HG02840 (cell line): ENCODE results near the gene MIX23.

Source experiments
- ATAC-seq: cut with Tn5 transposase; IDR thresholded peaks from one replicate; pipeline ENCODE4 v1.9.1; 2021; ENCODE audit warnings: mild to moderate bottlenecking, moderate library complexity, moderate number of reproducible peaks; ENCODE audit not compliant: unreplicated experiment, low FRiP score

Gene MIX23

DNA sequence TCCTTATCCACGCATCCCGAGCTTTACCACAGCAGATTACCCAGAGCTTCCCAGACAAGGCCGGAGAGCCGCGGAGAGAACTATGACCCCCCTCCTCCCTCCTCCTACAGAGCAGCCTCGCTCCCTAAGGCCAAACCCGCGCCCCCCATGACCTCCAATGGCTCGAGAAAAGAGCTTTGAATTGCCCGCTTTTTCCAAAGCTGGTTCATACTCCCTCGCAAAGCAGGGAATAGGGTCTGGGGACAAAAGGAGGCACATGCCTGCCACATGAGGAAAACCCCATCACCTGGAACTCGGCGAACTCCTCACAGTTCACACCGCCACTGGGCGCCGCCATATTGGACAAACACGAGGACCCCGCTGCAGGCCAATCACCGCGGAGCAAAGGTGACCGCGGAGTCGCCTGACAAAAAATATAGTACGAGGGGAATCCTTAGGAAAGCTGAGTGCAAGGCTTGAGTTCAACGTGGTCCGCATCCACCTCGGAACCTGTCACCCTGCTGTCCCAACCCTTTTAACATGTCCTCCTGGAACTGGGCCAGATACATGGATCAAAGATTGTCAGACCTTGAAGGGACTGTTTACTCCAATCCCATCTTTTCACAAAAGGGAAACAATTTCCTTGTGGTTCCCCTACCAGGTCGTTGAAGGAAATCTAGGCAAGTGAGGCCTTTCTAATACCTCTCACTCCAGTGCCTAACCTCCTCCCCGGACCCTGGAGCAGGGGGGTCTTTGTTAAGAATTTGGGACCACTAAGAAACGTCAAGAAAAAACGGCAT lies at the start of gene MIX23:
MIX23 (minus strand) TSS at position 344 of the 779 bp plus-strand sequence; CDS start at position 337, 7 bp downstream.
- peak; percentile 40 for ATAC-seq

DNA sequence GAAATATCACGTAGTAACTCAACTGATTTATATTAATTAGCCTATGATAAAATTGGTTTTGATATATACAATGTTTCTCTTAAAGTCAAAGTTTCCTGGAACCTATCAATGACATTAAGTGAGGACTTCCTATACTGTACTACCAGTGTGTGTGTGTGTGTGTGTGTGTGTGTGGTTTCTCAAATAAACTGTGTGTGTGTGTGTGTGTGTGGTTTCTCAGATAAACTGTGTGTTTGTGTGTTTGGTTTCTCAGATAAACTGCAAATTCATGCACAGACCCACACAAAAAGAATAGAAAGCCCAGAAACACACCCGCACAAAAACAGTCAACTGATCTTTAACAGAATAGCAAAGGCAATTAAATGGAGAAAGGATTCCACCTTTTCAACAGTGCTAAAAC lies 47.3 kb upstream of the MIX23 start:
- ATAC-seq, result no peak

GRCh38 chr3:122427857-122428471 lies 44.9 kb upstream of the MIX23 start:
- no peak for ATAC-seq

DNA sequence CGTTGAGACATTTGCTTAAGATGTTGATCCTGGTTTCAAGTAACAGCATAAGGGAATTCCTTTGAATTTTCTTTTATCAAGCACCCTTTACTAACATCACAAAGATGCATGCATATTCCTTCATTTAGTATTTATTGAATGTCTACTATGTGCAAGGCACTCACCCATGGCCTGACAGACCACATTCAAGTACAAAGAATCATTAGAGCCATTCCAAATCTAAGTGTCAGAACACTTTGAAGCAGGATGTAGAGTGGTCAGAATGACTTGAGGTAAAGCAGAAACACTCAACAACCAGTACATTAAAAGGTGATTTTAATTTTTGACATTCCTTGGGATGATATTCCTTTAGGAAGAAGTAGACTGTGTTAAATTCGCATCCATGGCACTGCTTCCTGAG lies 38.8 kb upstream of the MIX23 start:
- no peak for ATAC-seq

- no peak for ATAC-seq
Observed at GRCh38 chr3:122421101-122421500, 38.1 kb upstream of the MIX23 start.

- no peak for ATAC-seq
Observed at GRCh38 chr3:122416966-122417365, 33.9 kb upstream of the MIX23 start.

DNA sequence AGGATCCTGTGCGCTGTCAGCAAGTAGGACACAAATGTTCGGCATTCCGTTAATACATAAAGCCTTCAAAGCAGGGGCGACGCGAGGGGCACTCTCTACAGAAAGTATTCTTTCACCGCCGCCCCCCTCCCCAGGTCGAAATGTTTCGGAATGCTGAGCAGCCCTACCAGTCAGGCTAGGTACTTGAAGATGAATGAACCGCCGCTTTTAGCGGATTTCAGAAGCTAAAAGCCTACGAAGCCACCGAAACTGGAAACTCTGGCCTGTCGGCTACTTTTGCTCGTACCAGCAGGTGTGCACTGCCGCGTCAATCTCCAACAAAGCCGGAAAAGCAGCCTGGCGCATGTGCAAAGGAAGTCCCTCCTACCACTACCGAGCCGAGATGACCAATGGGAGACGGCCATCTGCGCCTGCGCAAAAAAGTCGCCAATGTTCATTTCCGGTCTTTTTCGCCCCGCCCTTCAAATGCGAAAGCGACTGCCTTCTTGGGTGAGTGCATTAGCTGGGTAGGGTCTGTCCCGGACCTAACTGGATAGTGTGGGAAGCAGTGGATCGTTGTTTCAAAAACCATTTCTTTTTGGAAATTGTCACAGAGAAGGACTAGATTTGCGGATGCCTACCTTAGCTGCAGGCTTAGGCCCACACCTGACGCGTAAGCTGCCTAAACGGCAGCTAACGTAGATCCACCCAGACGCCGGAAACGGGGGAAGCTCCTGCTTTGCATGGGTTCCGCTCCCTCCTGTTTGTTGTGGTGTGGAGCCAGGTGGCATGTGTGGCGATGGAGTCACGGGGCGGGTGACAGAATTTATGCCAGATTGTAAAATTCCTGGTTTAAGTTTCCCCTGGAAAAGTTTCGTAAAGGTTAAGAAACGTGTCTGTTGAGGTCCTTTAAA lies 33.0 kb upstream of the MIX23 start, which contains the start of gene WDR5B:
WDR5B (minus strand) TSS at position 301 of the 893 bp plus-strand sequence. CDS start 534 bp downstream, outside the sequence.
- ATAC-seq, result peak; percentile 93

DNA sequence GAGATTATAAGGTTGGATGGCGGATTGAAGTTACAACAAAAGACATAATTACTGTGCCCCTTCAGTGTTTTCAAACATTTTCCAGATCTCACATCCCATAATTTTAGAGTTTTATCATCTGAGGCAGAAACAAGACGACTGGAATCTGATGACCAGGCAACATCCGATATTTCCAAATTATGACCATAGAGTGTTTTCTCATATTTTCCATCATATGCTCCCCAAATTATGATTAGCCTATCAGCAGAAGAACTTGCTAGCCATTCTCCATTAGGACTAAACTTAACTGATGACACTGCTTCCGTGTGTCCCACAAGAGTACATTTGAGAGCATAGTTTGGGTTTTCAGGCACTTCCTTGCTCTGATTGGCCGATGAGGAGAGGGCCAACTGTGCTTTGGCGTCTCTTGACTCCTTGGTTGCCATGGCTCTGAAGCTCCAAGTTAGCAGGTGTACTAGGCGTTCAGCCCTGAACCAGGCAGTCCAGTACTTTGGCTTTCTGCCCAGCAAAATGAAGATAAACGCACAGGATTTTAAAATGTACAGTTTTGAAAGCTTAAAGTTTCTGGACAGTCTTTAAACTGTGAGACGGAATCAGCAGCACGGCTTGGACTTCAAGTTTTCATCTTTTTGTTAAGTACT lies 32.2 kb upstream of the MIX23 start:
- no peak for ATAC-seq

GRCh38 chr3:122414391-122414790 lies 31.4 kb upstream of the MIX23 start:
- no peak for ATAC-seq

- no peak for ATAC-seq
Observed at GRCh38 chr3:122410639-122411038, 27.6 kb upstream of the MIX23 start.

GRCh38 chr3:122410111-122410510 lies 27.1 kb upstream of the MIX23 start:
- no peak for ATAC-seq

DNA sequence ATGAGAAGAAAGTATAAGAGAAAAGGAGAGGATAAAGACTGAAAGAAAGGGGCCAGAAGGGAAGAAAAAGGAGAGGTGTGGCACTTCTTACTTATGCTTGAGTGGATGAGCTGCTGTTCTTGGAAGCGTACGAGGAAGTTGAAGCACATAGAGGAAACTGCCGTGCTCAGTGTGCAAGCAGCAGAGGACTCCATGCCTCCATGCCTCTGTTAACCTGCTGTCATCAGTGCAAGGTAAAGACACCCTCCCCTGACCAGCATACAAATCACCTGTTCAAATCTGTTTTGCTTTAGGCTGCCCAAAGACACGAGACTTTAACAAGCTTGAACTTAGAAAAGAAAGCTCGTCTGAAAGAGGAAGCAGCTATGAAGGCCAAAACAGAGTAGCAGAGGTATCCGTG lies 26.4 kb upstream of the MIX23 start:
- ATAC-seq, result no peak

DNA sequence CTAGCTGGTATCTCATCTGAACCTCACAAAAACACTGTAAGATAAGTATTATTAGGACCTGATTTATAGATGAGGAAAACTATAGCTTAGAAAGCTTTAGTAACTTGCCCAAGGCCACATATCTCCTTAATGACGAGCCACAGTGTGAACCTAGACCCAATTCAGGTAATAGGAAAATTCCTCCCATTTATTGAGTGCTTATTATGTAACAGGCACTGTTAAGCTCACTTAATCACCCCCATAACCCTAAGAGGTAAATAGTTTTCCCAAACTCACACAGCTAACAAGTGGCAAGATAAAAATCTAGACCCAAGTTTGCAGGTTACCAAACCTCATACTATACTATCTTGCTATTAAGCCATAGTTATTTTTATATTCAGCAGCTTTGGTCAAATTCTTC lies 24.9 kb upstream of the MIX23 start:
- ATAC-seq, result no peak

- no peak for ATAC-seq
Observed at GRCh38 chr3:122406198-122406597, 23.2 kb upstream of the MIX23 start.

DNA sequence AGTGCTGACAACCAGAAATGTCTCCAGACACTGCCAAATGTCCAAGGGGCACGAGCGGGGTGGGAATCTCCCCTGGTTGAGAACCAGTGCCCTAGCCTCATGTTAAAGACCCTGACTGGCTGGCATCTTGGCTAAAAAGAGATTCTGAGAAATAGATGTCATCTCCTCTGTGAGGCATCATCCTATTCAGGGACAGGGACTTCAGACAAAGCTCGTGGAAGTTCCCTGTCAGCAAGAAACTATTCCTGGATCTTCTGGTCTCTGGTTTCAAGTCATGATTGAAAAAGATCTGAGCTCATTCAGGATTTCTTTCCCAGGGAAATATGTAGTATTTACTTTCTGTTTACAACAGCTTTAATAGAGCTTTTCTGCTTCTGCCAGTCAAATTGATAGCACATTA lies 22.0 kb upstream of the MIX23 start:
- no peak for ATAC-seq

- no peak for ATAC-seq
Observed at GRCh38 chr3:122403489-122403888, 20.5 kb upstream of the MIX23 start.

GRCh38 chr3:122398920-122399319 lies 15.9 kb upstream of the MIX23 start:
- ATAC-seq, result no peak

GRCh38 chr3:122397201-122397600 lies 14.2 kb upstream of the MIX23 start:
- ATAC-seq, result no peak

DNA sequence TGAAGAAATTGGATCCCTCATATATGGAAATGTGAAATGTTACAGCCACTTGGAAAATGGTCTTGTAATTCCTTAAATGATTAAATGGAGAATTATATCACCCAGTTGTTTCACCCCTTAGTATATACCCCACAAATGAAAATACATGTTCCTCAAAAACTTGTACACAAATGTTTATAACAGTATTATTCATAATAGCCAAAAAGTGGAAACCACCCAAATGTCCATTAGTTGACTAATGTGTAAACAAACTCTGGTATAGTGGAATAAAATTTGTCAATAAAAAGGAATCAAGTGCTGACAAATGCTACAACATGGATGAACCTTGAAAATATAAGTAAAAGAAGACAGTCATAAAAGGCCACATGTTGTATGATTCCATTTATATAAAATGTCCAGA lies 13.5 kb upstream of the MIX23 start:
- no peak for ATAC-seq

GRCh38 chr3:122395582-122395981 lies 12.6 kb upstream of the MIX23 start:
- no peak for ATAC-seq

DNA sequence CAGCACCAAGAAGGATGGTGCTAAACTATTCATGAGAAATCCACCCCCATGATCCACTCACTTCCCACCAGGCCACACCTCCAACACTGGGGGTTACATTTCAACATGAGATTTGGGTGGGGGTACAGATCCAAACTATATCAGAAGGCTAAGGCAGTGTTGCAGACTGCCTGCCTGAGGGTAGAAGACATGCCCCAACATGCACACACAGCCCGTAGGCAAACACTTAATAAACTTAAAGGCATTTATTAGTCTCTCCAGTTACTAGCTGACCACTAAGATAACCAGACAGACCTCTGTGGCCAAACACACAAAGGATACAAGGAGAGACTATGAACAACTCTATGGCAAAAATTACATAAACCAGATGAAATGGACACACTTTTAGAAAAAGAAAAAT lies 11.1 kb upstream of the MIX23 start:
- ATAC-seq, result no peak
